ENCODE results near the gene LINGO4. TPM values are rescaled to one million over a fixed set of nuclear protein-coding genes. Genes with fewer than 3 reads are reported as not detected.
A peak's percentile ranks its signal among the peaks of the same experiment; 100 is the strongest.
"Not testable (repeated sequence)": the region's sequence is repeated elsewhere in the genome, so short reads cannot be mapped to it uniquely, and the experiment has no call there.

Gene LINGO4
- total RNA-seq, 1 donor from 2014 or later: 0.29 TPM

DNA sequence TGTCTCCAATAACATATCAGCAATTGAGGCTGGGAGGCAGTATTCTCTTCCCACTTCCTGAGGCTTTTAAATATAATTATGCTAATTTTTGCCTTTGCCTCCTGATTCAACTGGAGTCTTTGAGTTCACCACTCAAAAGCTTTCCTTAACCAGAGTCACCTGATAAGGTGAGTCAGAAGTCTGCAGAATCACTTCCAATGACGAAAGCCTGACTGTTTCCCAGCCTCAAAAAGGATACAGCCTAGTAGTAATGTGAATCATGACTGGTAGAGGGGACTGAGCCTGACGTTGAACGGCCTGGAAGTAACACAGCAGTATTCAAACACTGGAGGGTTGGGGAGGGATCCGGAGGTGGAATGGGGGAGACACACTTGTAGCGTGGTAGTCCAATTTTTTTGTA lies 31.5 kb downstream of the LINGO4 start:
- no peak overlapping the region for H3K27ac ChIP-seq
- DNase-seq (no peak), ATAC-seq (peak; percentile 29)
- TF ChIP-seq, protein P1, sequence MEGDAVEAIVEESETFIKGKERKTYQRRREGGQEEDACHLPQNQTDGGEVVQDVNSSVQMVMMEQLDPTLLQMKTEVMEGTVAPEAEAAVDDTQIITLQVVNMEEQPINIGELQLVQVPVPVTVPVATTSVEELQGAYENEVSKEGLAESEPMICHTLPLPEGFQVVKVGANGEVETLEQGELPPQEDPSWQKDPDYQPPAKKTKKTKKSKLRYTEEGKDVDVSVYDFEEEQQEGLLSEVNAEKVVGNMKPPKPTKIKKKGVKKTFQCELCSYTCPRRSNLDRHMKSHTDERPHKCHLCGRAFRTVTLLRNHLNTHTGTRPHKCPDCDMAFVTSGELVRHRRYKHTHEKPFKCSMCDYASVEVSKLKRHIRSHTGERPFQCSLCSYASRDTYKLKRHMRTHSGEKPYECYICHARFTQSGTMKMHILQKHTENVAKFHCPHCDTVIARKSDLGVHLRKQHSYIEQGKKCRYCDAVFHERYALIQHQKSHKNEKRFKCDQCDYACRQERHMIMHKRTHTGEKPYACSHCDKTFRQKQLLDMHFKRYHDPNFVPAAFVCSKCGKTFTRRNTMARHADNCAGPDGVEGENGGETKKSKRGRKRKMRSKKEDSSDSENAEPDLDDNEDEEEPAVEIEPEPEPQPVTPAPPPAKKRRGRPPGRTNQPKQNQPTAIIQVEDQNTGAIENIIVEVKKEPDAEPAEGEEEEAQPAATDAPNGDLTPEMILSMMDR (IDR thresholded peaks at IDR 0.05): no peak
- intact Hi-C loops (cut with DNase I): no loop called here
- no peaks in the 10 kb centered on the region for H3K27me3 ChIP-seq
- H3K36me3 ChIP-seq: peaks cover 27% of the 10 kb centered on the region
- H3K4me1 ChIP-seq: no peaks in the 10 kb centered on the region
- no peak overlapping the region for H3K4me3 ChIP-seq
- H3K9me3 ChIP-seq: no peaks in the 10 kb centered on the region

DNA sequence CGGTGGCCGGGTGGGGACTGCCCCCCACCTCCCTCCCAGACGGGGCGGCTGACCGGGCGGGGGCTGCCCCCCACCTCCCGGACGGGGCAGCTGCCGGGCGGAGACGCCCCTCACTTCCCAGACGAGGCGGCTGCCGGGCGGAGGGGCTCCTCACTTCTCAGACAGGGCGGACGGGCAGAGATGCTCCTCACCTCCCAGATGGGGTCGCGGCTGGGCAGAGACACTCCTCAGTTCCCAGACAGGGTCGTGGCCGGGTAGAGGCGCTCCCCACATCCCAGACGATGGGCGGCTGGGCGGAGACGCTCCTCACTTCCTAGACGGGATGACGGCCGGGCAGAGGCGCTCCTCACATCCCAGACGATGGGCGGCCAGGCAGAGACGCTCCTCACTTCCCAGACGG lies 35.9 kb downstream of the LINGO4 start:
- H3K4me3 ChIP-seq; H3K36me3 ChIP-seq; H3K27ac ChIP-seq; H3K27me3 ChIP-seq; H3K9me3 ChIP-seq; ATAC-seq; intact Hi-C loops (cut with DNase I); H3K4me1 ChIP-seq: not testable (repeated sequence)
- peak; percentile 64 for DNase-seq

DNA sequence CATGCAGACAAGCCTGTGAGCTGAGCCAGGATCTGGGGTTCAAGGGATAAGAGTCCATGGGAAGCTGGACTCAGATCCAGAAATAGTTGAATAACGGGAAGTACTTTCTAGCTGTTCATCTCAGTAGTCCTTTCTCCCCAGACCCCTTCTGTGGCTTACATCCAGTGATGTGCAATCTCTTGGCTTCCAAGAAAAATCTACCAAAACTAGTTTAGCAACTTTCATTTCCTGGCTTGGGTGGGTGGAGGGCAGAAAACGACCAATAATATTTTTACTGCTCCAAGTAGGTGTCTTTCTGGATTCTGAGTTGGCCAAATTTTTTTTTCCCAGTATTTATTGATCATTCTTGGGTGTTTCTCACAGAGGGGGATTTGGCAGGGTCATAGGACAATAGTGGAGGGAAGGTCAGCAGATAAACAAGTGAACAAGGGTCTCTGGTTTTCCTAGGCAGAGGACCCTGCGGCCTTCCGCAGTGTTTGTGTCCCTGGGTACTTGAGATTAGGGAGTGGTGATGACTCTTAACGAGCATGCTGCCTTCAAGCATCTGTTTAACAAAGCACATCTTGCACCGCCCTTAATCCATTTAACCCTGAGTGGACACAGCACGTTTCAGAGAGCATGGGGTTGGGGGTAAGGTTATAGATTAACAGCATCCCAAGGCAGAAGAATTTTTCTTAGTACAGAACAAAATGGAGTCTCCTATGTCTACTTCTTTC lies 36.7 kb downstream of the LINGO4 start:
- H3K9me3 ChIP-seq; intact Hi-C loops (cut with DNase I); DNase-seq; H3K36me3 ChIP-seq; H3K4me3 ChIP-seq; H3K4me1 ChIP-seq; H3K27me3 ChIP-seq: not testable (repeated sequence)
- ATAC-seq: peak; percentile 49
- peak overlapping the region; percentile 70 for H3K27ac ChIP-seq

DNA sequence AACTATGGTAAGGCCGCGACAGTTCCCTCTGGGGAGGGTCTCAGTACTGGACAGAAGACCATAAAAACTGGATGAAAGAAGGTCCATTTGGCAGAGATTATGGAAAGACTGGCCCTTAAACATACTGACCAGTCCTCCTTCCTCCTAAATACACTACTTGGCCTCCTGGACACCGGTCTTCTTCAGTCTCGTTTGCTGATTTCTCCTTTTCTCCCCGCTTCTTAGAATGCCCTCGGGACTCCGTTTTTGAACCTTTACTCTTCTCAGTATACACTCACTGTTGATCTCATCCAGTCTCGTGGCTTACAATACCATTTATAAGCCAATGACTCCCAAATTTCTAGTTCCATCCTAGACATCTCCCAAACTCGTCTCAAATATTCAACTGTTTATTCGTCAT lies 41.2 kb downstream of the LINGO4 start:
- H3K27ac ChIP-seq: peak overlapping the region; percentile 91
- no peaks in the 10 kb centered on the region for H3K9me3 ChIP-seq
- TF ChIP-seq, protein P1 (IDR thresholded peaks at IDR 0.05): no peak
- no peak for DNase-seq
- no peaks in the 10 kb centered on the region for H3K27me3 ChIP-seq
- peaks cover 11% of the 10 kb centered on the region for H3K4me1 ChIP-seq
- peaks cover 30% of the 10 kb centered on the region for H3K36me3 ChIP-seq
- H3K4me3 ChIP-seq: peak overlapping the region; percentile 67
- no peak for ATAC-seq
- intact Hi-C loops (cut with DNase I): no loop called here

DNA sequence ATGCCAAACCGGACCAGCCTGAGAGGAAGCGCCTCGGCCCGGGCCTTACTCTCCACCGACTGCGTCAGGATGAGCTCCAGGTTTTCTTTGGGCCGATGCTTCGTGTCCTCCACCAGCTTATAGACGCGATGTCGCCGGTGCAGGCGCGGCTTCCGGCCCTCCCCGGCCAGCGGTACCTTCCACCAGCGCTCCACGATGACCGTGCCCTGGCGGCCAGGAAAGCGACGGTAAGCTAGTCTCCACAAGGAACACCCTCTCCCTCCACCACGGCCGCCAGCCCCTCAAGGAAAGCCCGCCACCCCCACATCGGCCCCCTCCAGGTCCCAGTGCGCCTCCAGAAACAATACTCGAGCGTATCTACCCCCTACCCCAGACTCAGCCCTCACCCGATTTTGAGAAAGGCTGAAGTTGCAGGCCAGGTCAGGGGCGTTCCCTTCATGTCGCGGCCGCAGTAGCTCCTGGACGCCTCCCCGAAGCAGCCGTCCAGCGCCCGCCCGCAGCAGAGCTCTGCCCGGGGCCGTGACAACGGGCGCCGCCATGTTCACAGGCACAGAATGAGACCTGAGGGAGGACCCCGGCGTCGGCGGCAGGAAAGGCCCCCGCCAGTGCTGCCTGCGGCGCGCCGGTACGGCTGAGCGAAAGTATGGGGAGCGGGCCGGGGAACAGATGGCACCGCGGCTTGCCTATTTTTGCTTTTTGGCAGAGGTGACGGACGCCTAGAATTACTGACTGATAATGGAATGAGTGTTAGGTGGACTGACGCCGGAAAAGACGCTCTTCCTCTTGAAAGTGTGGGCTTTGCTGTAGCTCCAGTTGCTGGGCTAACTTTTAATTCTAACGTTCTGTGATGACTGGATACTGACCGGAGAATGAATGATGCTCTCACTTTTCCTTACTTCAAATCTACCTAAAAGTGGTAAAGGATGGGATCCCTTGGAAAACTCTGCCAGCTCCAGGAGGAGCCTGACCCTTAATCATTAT lies 42.0 kb downstream of the LINGO4 start, which contains the start of gene MRPL9:
MRPL9 (minus strand) TSS at position 556 of the 981 bp plus-strand sequence; CDS start at position 539, 17 bp downstream.
- DNase-seq (peak; percentile 92), ATAC-seq (peak; percentile 98)
- peaks cover 38% of the 10 kb centered on the region for H3K36me3 ChIP-seq
- peaks cover 11% of the 10 kb centered on the region for H3K4me1 ChIP-seq
- H3K27ac ChIP-seq: peak within 1 kb of the TSS; percentile 91
- no peaks in the 10 kb centered on the region for H3K9me3 ChIP-seq
- peak within 1 kb of the TSS; percentile 67 for H3K4me3 ChIP-seq
- no peaks in the 10 kb centered on the region for H3K27me3 ChIP-seq
- intact Hi-C loops (cut with DNase I): no loop called here
- TF ChIP-seq, protein P1 (IDR thresholded peaks at IDR 0.05): no peak

DNA sequence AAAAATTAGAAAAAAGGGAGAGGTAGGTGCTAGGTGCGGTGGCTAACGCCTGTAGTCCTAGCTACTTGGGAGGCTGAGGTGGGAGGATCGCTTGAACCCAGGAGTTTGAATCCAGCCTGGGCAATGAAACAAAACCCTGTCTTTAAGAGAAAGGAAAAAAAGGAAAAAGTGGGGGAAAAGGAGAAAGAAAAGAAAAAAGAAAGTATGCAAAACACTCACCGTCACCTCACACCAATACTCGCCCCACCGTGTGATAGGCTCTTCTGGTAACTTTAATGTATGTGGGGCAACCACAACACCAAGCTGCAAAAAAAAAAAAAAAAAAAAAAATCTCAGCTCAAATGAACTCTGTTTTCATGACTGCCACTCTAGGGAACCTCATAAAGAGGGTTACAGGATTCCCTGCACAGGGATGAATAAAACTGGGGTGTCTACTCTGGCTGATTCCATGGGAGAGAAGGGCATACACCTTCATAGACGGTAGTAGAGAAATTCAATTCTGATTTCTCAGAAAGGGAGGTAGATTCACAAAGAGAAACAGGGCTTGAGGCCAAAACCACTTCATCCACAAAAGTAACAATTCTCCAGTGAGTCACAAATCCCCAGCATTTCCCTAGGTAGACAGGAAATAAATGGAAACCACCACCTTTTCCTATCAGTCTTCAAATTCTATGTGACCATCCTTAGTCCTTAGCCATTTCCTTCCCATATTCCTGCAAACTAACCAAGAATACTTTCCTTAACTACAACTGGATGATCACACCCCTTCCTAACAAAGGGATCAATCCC lies 44.4 kb downstream of the LINGO4 start:
- H3K4me3 ChIP-seq: no peak overlapping the region
- peaks cover 11% of the 10 kb centered on the region for H3K4me1 ChIP-seq
- DNase-seq (no peak), ATAC-seq (no peak)
- TF ChIP-seq, protein P1 (IDR thresholded peaks at IDR 0.05): no peak
- H3K9me3 ChIP-seq: no peaks in the 10 kb centered on the region
- H3K36me3 ChIP-seq: peaks cover 42% of the 10 kb centered on the region
- intact Hi-C loops (cut with DNase I): no loop called here
- no peak overlapping the region for H3K27ac ChIP-seq
- H3K27me3 ChIP-seq: no peaks in the 10 kb centered on the region
